ENCODE data around the gene UPF3B. TPM values are rescaled to one million over a fixed set of nuclear protein-coding genes. Genes with fewer than 3 reads are reported as not detected.

The UPF3B gene, protein sequence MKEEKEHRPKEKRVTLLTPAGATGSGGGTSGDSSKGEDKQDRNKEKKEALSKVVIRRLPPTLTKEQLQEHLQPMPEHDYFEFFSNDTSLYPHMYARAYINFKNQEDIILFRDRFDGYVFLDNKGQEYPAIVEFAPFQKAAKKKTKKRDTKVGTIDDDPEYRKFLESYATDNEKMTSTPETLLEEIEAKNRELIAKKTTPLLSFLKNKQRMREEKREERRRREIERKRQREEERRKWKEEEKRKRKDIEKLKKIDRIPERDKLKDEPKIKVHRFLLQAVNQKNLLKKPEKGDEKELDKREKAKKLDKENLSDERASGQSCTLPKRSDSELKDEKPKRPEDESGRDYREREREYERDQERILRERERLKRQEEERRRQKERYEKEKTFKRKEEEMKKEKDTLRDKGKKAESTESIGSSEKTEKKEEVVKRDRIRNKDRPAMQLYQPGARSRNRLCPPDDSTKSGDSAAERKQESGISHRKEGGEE
- total RNA-seq: 4.8 TPM

DNA sequence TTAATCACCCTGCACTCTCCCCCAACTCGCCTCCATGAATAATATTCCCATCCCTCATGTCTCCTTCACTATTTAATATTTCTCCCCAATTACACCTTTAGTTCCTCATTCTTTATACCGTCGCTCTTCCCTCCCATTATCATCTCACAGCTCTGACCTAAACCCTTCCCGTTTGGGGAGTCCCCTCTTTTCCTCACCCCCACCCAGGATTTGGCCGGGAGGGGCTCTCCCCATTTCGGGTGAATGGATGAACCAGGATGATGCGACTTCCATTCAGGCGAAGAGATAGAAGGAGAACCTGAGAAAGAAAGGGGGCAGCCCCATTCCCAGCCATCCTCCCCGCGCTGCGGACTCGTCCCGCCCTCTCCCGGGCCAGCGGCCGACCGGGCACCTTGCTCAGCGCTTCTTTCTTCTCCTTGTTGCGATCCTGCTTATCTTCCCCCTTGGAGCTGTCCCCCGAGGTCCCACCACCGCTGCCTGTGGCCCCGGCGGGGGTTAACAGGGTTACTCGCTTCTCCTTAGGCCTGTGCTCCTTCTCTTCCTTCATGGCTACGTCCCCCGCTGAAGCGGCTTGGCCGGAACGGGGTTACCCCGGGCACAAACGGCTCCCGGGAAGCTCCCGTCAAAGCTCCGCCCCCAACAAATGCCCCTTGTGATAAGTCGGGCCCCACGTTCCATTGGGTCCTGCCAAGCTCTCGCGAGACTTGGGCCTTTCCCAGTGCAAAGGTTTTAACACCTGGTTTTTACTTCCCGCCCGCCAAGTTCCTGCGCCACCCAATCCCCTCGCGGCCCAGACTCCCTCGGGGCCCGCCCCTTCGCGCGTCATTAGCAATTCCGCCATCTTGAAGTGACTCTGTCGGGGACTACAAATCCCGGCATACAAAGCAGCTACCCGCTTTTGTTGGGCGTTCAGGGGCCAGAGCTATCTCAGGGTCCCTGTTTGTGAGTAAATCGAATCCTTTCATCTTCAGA lies at the start of gene UPF3B:
Gene UPF3B, minus strand, starts transcription at position 582 of the 972 bp plus-strand sequence. Its CDS starts 35 bp downstream, at position 547.

DNA sequence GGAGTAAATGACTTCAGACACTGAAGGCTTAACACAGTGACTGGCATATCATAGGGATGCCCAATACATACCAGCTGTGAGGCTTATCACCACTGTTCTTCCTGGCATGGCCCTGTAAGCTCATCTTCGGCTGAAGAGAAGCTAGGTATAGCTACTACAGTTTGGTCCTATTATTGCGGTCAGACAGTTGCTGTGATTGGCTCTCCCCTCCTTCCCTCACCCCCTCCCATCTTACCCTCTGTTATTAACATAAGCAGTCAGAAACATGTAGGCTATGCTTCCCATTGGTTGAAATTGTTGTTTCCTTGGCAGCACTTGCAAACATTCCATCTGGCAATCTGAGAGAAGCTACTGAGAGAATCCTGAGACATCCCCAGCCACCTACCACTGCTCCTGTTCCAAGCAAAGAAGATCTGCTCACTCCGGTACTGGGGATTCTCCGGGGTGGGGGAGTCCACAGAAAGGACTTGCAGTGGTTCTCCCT lies 43.1 kb upstream of the UPF3B start, which contains the start of gene AKAP14:
Gene AKAP14, plus strand, starts transcription at position 51 of the 484 bp plus-strand sequence. CDS start 7,331 bp downstream, outside the sequence.

DNA sequence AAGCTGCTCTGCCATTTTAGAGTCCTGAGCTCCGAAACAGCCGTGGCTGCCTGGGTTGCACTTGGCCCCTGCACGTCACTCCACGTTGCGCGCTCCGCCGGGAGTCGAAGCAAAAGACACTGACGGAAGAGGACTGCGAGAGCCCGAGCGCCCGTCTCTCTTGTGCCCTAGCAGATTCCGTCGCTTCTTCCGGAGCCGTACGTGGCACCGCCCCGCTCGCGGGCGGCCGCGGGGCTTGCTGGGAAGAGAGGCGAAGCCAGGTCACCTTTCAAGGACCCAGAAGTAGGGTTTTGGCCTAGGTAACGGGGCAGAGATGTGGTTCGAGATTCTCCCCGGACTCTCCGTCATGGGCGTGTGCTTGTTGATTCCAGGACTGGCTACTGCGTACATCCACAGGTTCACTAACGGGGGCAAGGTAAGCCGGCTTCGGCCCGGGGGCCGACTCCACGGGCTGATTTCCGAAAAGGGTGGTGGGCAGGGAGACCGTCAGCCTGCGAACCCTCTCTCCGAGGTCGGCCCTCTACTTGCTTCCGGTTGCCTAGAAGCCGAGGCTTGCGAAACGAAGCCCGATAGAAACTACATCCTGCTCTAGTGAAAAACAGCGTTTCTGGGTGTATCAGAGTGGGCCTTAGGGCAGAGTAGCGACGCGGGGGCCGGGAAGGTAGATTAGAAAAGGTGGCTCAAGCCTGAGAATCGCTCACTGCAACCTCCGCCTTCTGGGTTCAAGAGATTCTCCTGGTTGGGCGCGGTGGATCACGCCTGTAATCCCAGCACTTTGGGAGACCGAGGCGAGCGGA lies 19.0 kb upstream of the UPF3B start, which contains the start of the genes NDUFA1 and RNF113A:
Gene NDUFA1, plus strand, starts transcription at position 234 of the 797 bp plus-strand sequence. Its CDS starts 80 bp downstream, at position 314.
Gene RNF113A, minus strand, starts transcription at position 135 of the 797 bp plus-strand sequence. Its CDS starts 120 bp downstream, at position 15.

DNA sequence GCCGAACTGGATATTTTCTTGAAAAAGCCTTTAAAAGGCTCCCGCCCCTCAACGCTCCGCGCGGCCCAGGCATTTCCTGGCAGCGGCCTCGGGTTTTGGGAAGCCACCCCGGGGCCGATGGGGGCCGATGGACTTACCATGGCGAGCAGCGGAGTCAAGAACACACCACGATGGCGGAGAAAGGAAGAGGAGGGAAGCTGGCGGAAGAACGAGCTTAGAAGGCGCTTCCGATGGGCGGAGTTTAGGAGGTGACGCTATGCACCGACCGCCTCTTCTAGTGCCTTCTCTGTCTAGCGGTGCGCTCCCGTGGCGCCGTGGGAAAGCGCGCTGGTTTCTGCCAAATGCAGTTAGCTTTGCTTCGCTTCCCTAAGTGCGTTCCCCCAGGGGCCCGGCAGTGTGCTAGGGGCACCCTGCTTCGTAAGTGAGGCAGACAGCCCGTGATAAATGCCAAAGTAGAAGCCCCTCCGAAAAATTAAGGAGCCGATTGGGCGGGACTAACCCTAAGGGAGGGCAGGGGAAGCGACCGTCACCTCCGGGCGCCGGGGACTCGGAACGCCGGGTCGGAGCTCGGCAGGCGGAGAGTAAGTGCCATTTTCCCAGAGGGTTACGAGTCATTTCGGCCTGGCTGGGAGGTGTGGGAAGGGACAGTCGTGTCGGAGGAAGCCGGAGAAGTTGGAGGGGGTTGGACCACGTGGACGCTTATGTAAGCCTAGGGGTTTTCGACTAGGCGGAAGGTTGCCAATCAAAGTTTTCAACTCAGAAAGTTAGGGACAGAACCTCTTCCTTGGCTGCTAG lies 61.1 kb downstream of the UPF3B start, which contains the start of gene RPL39:
Gene RPL39, minus strand, starts transcription at position 194 of the 795 bp plus-strand sequence. Its CDS starts 54 bp downstream, at position 140.

Small RNAs within 50 kb of the gene (small RNA-seq; reads per million reads assigned to genes)
- not detected for gene SNORA69 (ENCODE audit: low replicate concordance)

Other genes starting within 250 kb of the UPF3B start
- 8.3 TPM for gene NKRF, start 246.5 kb downstream of the UPF3B start, total RNA-seq
- 30.0 TPM for gene SEPTIN6, start 159.8 kb downstream of the UPF3B start, total RNA-seq
- 1.2 TPM for gene SOWAHD, start 94.4 kb downstream of the UPF3B start, total RNA-seq
- 1,011 TPM for gene RPL39, start 61.3 kb downstream of the UPF3B start, total RNA-seq
- gene RNF113A, start 18.8 kb upstream of the UPF3B start, total RNA-seq: 9.0 TPM
- gene NDUFA1, start 18.9 kb upstream of the UPF3B start, total RNA-seq: 63.0 TPM
- not detected for gene AKAP14, start 42.9 kb upstream of the UPF3B start, total RNA-seq
- 5.8 TPM for gene NKAP, start 90.8 kb upstream of the UPF3B start, total RNA-seq
- not detected for gene RHOXF2B, start 224.7 kb upstream of the UPF3B start, total RNA-seq

Measured in metanephros (tissue), 2 donors.